HG02938 (cell line): ENCODE results near the gene SOWAHA.

Source experiments
- ATAC-seq: cut with Tn5 transposase; IDR thresholded peaks from one replicate; pipeline ENCODE4 v1.9.1; 2021; ENCODE audit warnings: mild to moderate bottlenecking, moderate library complexity; ENCODE audit not compliant: unreplicated experiment

The SOWAHA gene

GRCh38 chr5:132812781-132813598 is at the start of gene SOWAHA:
SOWAHA (plus strand) TSS chr5:132813302; CDS start chr5:132813622, 320 bp downstream.
- ATAC-seq: no peak

GRCh38 chr5:132764051-132764450 is 49.1 kb upstream of the SOWAHA start:
- ATAC-seq: no peak

- no peak for ATAC-seq
Measured at GRCh38 chr5:132764671-132765238, 48.3 kb upstream of the SOWAHA start.

- ATAC-seq: no peak
Measured at GRCh38 chr5:132765311-132766019, 47.6 kb upstream of the SOWAHA start.

GRCh38 chr5:132766020-132766805 is 46.9 kb upstream of the SOWAHA start:
- no peak for ATAC-seq

GRCh38 chr5:132766806-132767055 is 46.4 kb upstream of the SOWAHA start:
- ATAC-seq: no peak

GRCh38 chr5:132767150-132767549 is 46.0 kb upstream of the SOWAHA start:
- no peak for ATAC-seq

- no peak for ATAC-seq
Measured at GRCh38 chr5:132768485-132768868, 44.6 kb upstream of the SOWAHA start.

GRCh38 chr5:132770476-132771159 is 42.5 kb upstream of the SOWAHA start:
- ATAC-seq: no peak

GRCh38 chr5:132771503-132771998 is 41.6 kb upstream of the SOWAHA start:
- no peak for ATAC-seq

- ATAC-seq: no peak
Measured at GRCh38 chr5:132772291-132773070, 40.6 kb upstream of the SOWAHA start.

- no peak for ATAC-seq
Measured at GRCh38 chr5:132773114-132773513, 40.0 kb upstream of the SOWAHA start.

GRCh38 chr5:132773601-132774355 is 39.3 kb upstream of the SOWAHA start:
- ATAC-seq: no peak

- no peak for ATAC-seq
Measured at GRCh38 chr5:132774406-132774805, 38.7 kb upstream of the SOWAHA start.

- ATAC-seq: no peak
Measured at GRCh38 chr5:132774896-132775295, 38.2 kb upstream of the SOWAHA start.

GRCh38 chr5:132775476-132775961 is 37.6 kb upstream of the SOWAHA start:
- no peak for ATAC-seq

GRCh38 chr5:132776131-132776937 is 36.8 kb upstream of the SOWAHA start:
- ATAC-seq: no peak

GRCh38 chr5:132776938-132777208 is 36.2 kb upstream of the SOWAHA start:
- ATAC-seq: no peak
